ENCODE results near the gene LPO.

DNA sequence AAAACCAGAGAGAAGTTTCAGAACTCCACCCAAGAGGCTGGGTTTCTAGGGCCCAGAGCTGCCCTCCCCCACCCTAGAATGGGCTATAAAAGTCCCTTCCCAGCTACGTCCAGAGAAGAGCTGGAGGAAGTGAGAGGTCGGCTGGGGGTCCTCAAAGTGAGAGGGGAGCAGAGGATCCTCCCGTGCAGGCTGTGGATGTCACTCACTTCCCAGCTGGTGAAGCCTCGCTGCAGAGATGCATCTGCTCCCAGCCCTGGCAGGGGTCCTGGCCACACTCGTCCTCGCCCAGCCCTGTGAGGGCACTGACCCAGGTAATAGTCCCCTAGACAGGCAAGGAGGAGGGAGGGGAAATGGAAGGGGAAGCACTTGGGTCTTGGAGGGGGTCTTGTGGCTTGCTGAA, 45.8 kb upstream of the LPO start, which contains the start of gene EPX:
- TF ChIP-seq, protein P1, sequence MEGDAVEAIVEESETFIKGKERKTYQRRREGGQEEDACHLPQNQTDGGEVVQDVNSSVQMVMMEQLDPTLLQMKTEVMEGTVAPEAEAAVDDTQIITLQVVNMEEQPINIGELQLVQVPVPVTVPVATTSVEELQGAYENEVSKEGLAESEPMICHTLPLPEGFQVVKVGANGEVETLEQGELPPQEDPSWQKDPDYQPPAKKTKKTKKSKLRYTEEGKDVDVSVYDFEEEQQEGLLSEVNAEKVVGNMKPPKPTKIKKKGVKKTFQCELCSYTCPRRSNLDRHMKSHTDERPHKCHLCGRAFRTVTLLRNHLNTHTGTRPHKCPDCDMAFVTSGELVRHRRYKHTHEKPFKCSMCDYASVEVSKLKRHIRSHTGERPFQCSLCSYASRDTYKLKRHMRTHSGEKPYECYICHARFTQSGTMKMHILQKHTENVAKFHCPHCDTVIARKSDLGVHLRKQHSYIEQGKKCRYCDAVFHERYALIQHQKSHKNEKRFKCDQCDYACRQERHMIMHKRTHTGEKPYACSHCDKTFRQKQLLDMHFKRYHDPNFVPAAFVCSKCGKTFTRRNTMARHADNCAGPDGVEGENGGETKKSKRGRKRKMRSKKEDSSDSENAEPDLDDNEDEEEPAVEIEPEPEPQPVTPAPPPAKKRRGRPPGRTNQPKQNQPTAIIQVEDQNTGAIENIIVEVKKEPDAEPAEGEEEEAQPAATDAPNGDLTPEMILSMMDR (conservative IDR thresholded peaks at IDR 0.05) = no peak
- no peak for TF ChIP-seq ZFX (IDR thresholded peaks at IDR 0.05)

Data from C4-2B (cell line).